AG04449 (cell line): ENCODE measurements around the gene TRIP4.

Experiments
- CTCF ChIA-PET: fragments of 350-600 bp; formaldehyde crosslinking; extraction: SDS; loops from one replicate; lab custom pipeline; 2021; ENCODE audit warnings: antibody characterized with exemption; lab: Yijun Ruan, JAX
- POLR2A ChIA-PET: fragments of 400-600, 350-600 bp; formaldehyde crosslinking; extraction: SDS; loops from one replicate; lab custom pipeline; 2020; ENCODE audit warnings: antibody characterized with exemption, inconsistent platforms; lab: Yijun Ruan, JAX
- DNase-seq: peaks from one replicate; pipeline ENCODE4 v3.0.0-alpha.2; 2010; ENCODE audit warnings: low read depth, low spot score
- H3K4me3 ChIP-seq: 2 replicates; pipeline ENCODE4 v1.5.1; 2011; ENCODE audit warnings: low read depth, mild to moderate bottlenecking, control low read depth, low read length
- TF ChIP-seq, protein P1 (sequence below): IDR thresholded peaks from one replicate; pipeline ENCODE4 v1.5.1; 2011; ENCODE audit warnings: mild to moderate bottlenecking, moderate library complexity, low read length, control low read depth, inconsistent platforms; ENCODE audit not compliant: insufficient read depth; ENCODE audit errors: missing control alignments

The TRIP4 gene

DNA sequence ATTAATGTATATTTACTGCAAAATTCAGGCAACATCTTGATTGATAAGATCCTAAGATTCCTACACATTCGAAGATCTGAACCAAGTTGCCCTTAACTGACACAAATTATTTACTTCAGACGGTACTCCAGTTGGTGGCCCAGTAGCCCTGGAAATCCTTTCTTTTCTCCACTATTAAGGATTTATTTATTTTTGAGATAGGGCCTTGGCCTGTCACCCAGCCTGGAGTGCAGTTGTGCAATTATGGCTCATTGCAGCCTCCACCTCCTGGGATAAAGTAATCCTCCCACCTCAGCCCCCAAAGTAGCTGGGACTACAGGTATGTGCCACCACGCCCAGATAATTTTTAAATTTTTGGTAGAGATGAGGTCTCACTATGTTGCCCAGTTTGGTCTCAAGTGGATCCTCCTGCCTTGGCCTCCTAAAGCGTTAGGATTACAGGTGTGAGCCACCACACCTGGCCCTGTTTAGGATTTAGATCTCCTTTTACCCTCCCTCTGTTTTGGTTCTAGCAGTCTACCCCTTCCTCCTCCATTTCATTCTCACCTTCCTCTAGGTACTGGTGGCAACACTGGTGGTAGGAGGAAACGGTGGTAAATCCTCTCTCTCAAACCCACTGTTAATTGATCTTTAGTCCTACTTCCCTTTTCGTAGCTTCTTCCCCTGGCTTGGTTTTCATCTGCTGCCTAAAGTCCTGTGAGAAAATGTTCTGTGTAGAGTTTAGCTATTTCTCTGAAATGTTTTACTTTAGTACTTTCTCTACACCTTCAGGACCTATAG, 60.1 kb downstream of the TRIP4 start:
- CTCF ChIA-PET: interaction anchor here (1.3 kb wide), 1 partner anchor 21 kb away, joined by 4 read pairs; no protein-coding TSS in a partner anchor
- DNase-seq: no peak
- POLR2A ChIA-PET: no interaction called here
- no peak overlapping the region for H3K4me3 ChIP-seq
- TF ChIP-seq, protein P1, sequence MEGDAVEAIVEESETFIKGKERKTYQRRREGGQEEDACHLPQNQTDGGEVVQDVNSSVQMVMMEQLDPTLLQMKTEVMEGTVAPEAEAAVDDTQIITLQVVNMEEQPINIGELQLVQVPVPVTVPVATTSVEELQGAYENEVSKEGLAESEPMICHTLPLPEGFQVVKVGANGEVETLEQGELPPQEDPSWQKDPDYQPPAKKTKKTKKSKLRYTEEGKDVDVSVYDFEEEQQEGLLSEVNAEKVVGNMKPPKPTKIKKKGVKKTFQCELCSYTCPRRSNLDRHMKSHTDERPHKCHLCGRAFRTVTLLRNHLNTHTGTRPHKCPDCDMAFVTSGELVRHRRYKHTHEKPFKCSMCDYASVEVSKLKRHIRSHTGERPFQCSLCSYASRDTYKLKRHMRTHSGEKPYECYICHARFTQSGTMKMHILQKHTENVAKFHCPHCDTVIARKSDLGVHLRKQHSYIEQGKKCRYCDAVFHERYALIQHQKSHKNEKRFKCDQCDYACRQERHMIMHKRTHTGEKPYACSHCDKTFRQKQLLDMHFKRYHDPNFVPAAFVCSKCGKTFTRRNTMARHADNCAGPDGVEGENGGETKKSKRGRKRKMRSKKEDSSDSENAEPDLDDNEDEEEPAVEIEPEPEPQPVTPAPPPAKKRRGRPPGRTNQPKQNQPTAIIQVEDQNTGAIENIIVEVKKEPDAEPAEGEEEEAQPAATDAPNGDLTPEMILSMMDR: no peak

DNA sequence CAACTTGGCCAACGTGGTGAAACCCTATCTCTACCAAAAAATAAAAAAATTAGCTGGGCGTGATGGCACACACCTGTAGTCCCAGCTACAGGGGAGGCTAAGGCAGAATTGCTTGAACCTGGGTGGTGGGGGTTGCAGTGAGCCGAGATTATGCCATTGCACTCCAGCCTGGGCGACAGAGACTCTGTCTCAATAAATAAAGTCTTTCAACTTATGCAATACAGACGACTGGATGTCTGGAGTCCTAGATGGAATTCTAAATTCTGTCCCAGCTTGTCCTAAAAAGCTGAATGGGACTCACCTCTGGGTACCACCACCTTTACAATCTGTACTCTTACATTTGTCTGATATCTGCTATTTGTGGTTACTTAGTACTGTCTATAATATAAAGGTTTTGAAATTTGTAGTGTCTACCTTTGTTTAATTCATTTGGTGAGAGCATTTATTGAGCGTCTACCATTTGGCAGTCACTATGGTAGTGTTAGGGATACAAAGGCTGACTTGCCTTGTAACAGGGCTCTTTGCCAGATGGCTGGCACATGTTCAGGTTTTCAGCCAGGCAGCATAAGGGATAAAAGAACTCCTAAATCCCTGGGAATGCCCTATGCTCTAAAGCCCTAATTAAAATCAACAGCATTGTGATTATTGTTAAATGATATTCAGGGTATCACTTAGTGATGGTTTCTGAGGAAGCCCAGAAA, 65.5 kb downstream of the TRIP4 start:
- DNase-seq: no peak
- POLR2A ChIA-PET: no interaction called here
- TF ChIP-seq, protein P1: no peak
- no peak overlapping the region for H3K4me3 ChIP-seq
- CTCF ChIA-PET: interaction anchor here (0.6 kb wide), 1 partner anchor 228 kb away, joined by 3 read pairs; no protein-coding TSS in a partner anchor

DNA sequence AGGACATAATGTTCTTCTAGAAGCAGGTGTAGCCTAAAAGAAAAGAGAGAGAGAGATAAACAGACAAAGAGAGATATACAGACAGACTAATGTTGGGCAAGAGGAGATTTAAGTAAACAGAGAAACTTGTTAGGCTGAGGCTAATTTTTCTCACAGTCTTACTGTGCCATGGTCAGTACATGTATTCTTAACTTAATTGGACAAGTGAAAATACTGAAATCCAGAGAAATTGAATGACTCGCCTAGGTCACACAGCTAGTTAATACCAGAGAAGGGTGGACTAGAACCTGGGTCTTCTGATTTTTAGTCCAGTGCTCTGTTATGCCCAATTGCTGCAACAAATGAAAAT, 66.0 kb downstream of the TRIP4 start:
- CTCF ChIA-PET: no interaction called here
- DNase-seq: no peak
- no peak overlapping the region for H3K4me3 ChIP-seq
- TF ChIP-seq, protein P1: no peak
- POLR2A ChIA-PET: no interaction called here

DNA sequence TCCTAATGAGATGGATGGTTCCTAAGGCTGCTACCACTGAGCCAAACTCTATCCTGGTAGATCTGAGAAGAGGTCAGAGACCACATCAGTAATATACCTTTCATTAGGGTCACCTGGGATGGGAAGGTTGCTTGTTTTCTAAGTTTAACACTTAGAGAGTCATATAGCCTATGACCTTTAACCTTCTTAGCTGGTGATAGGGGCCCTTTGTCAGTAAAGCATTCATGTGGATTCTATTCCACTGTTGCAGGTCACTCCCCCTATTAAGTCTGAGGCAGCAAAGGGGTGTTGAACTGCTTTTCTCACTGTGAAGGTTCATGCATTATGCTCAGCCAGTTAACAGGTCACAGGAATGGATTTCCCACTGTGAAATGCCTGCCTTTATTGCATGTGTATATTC, 66.6 kb downstream of the TRIP4 start:
- ChIA-PET POLR2A (no interaction called here), CTCF (no interaction called here)
- no peak for DNase-seq
- H3K4me3 ChIP-seq: no peak overlapping the region
- TF ChIP-seq, protein P1: no peak

DNA sequence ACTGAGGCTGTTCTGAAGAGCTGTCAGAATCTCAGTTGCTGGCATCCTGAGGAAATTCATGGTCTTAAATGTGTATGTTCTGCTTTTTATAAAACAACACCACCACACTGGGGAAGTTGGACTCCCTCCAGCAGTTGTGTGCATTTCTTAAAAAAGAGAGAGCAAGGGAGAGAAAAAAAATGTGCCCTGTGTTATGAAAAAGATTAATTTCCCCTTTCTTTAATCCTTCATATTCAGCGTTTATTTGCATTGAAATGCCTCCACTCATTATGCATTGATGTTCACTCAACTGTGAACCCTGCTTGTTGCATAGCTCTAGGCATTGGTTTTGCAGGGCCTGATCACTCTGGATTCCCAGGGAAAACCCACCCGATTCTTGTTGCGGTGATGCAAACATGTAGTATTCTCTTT, 68.3 kb downstream of the TRIP4 start:
- TF ChIP-seq, protein P1: no peak
- ChIA-PET POLR2A (no interaction called here), CTCF (interaction anchor here (1.0 kb wide), 1 partner anchor 272 kb away, joined by 3 read pairs; no protein-coding TSS in a partner anchor)
- DNase-seq: no peak
- H3K4me3 ChIP-seq: no peak overlapping the region

DNA sequence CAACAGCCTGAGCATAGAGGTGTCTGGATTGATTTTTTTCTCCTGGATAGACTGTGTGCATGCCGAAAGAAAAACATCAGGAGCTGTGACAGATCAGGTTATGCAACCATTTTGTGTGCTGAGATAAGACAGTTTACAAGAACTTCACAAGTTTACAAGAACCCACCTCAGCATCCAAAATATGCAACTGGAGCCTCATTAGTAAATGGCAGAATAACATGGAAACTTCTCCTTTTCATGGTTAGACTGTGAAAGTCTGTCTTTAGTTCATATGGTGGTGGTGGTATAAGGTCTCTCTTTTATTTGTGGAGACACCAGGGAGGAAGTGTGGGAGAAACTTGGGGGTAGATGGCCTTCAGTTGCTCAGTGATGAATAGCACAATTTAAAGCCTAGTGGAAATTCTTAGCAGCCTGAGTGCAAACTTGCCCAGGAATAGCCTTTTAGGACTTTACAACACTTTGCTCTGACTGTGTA, 69.0 kb downstream of the TRIP4 start:
- H3K4me3 ChIP-seq: no peak overlapping the region
- no peak for DNase-seq
- POLR2A ChIA-PET: no interaction called here
- TF ChIP-seq, protein P1: no peak
- CTCF ChIA-PET: interaction anchor here (1.0 kb wide), 1 partner anchor 271 kb away, joined by 3 read pairs; no protein-coding TSS in a partner anchor
